Transverse colon (tissue), 4 donors: ENCODE data around the gene TRAPPC14.

Experiments
- EP300 ChIP-seq: sonication (generic); formaldehyde crosslinking; IDR thresholded peaks from one replicate; pipeline ENCODE4 v1.6.1; 2017; ENCODE audit warnings: antibody characterized with exemption, low read depth
- POLR2A ChIP-seq: fragments of 450-650 bp; IDR thresholded peaks from one replicate; pipeline ENCODE4 v1.6.1; 2016; ENCODE audit warnings: antibody characterized with exemption, mild to moderate bottlenecking, moderate library complexity
- POLR2AphosphoS5 ChIP-seq, 3 donors: sonication (generic); formaldehyde crosslinking; IDR thresholded peaks; one replicate each; pipeline ENCODE4 v1.6.1; 2016; ENCODE audit warnings: antibody characterized with exemption in 3 of 3
- TF ChIP-seq, protein P1 (sequence below), 5 experiments: fragments of 200-600 bp in 3 of 5; fragments of 450-650 bp in 2 of 5; sonication (generic) in 3 of 5; IDR thresholded peaks; 1 replicate in 2 of 5; 2 replicates in 3 of 5; pipeline ENCODE4 v1.5.1; 2016 to 2017; ENCODE audit warnings: antibody characterized with exemption in 5 of 5, inconsistent platforms in 3 of 5, mild to moderate bottlenecking in 2 of 5, moderate library complexity in 1 of 5

DNA sequence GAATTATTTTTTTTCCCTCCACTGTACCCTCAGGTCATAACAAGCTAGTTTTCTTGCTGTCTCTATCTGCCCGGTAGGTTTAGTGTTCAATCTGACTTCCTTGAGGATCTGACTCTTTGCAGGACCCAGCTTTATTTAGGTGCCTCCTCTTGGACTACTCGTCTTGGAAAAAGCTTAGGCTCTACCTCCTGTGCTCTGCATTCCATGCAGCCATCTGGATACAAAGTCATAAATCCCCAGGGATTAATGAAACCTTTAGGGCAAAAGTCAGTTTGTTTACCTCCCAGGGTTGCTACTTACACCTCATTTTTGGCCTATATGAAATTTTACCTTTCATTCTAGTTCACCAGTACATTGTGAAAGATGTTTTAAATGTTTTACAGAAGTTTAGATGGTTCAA, 27.2 kb upstream of the TRAPPC14 start:
- TF ChIP-seq, protein P1, sequence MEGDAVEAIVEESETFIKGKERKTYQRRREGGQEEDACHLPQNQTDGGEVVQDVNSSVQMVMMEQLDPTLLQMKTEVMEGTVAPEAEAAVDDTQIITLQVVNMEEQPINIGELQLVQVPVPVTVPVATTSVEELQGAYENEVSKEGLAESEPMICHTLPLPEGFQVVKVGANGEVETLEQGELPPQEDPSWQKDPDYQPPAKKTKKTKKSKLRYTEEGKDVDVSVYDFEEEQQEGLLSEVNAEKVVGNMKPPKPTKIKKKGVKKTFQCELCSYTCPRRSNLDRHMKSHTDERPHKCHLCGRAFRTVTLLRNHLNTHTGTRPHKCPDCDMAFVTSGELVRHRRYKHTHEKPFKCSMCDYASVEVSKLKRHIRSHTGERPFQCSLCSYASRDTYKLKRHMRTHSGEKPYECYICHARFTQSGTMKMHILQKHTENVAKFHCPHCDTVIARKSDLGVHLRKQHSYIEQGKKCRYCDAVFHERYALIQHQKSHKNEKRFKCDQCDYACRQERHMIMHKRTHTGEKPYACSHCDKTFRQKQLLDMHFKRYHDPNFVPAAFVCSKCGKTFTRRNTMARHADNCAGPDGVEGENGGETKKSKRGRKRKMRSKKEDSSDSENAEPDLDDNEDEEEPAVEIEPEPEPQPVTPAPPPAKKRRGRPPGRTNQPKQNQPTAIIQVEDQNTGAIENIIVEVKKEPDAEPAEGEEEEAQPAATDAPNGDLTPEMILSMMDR (IDR thresholded peaks at IDR 0.05) = no peak
- TF ChIP-seq POLR2A (no peak), EP300 (no peak), POLR2AphosphoS5 (IDR thresholded peaks at IDR 0.05) (no peak)
